K562 (cell line): ENCODE data around the gene VN1R4. TPM values are rescaled to one million over a fixed set of nuclear protein-coding genes. Genes with fewer than 3 reads are reported as not detected.
"Not testable (repeated sequence)": the region's sequence is repeated elsewhere in the genome, so short reads cannot be mapped to it uniquely, and the experiment has no call there.

Experiments used
- ATAC-seq: fragments of 200-7000 bp; cut with Tn5 transposase; 3 replicates; pipeline ENCODE4 v1.9.1; 2020; ENCODE audit warnings: moderate library complexity
- BruUV-seq: library from RNA; stranded (reverse); fragments of 400-500 nt; replicated peaks from 2 replicates; lab custom pipeline; 2021; lab: Mats Ljungman, UMichigan
- CTCF ChIA-PET: fragments of 300-600 bp; formaldehyde crosslinking; extraction: SDS; loops from one replicate; lab custom pipeline; 2021; ENCODE audit warnings: low intra/inter-chr PET ratio; lab: Yijun Ruan, JAX
- POLR2A ChIA-PET: fragments of 300-600, 350-650 bp; sonication (Branson Sonifier 250); formaldehyde crosslinking; extraction: SDS; loops from one replicate; lab custom pipeline; 2021; ENCODE audit warnings: antibody characterized with exemption, inconsistent platforms; lab: Yijun Ruan, JAX
- DNase-seq, 4 experiments: peaks; one replicate each; pipeline versions ENCODE4 v3.0.0 to v3.0.0-alpha.2; 2011 to 2018; ENCODE audit warnings: low spot score in 3 of 4, mixed read lengths in 3 of 4; ENCODE audit errors: extremely low read depth in 1 of 4
- FAIRE-seq: peaks from 2 replicates; lab custom pipeline; 2011; peaks lifted over from hg19 to GRCh38; lab: Jason Lieb, UNC
- H2AFZ ChIP-seq: 2 replicates; pipeline ENCODE4 v1.6.0; 2011; ENCODE audit warnings: low read depth, low read length, control low read depth, inconsistent platforms
- H3K27ac ChIP-seq: fragments of 200-600 bp; 3 replicates; pipeline ENCODE4 v1.8.0; 2011; ENCODE audit warnings: low read depth, mild to moderate bottlenecking, control low read depth, inconsistent platforms, low read length, moderate library complexity, mixed read lengths; ENCODE audit errors: extremely low read depth
- H3K27me3 ChIP-seq, 2 experiments: fragments of 300-600 bp in 1 of 2; 2 replicates in 1 of 2; 3 replicates in 1 of 2; pipeline versions ENCODE4 v1.6.0 to v1.8.0; 2011; ENCODE audit warnings: inconsistent platforms in 2 of 2, low read length in 2 of 2, mild to moderate bottlenecking in 1 of 2, mixed read lengths in 1 of 2, moderate library complexity in 1 of 2; ENCODE audit not compliant: control insufficient read depth in 2 of 2, insufficient read depth in 2 of 2
- H3K36me3 ChIP-seq: fragments of 300-600 bp; 3 replicates; pipeline ENCODE4 v1.8.0; 2011; ENCODE audit warnings: mild to moderate bottlenecking, low read length, inconsistent platforms; ENCODE audit not compliant: control insufficient read depth, insufficient read depth
- H3K4me1 ChIP-seq, 2 experiments: fragments of 200-600 bp in 1 of 2; replicated peaks in 1 of 2; 2 replicates in 1 of 2; 3 replicates in 1 of 2; pipeline versions ENCODE4 v1.5.1 to v1.8.0; 2011; ENCODE audit warnings: inconsistent platforms in 2 of 2, low read length in 2 of 2, mild to moderate bottlenecking in 1 of 2, mixed read lengths in 1 of 2, moderate library complexity in 1 of 2; ENCODE audit not compliant: control insufficient read depth in 2 of 2, insufficient read depth in 2 of 2
- H3K4me2 ChIP-seq: 2 replicates; pipeline ENCODE4 v1.6.1; 2011; ENCODE audit warnings: low read length, control low read depth, inconsistent platforms, mixed read lengths; ENCODE audit not compliant: insufficient read depth
- H3K4me3 ChIP-seq: fragments of 200-600 bp; sonication (generic), shearing (Covaris generic); 2 replicates; pipeline ENCODE4 v1.5.1; 2016; ENCODE audit warnings: control low read depth, inconsistent platforms
- H3K79me2 ChIP-seq: fragments of 200-600 bp; 3 replicates; pipeline ENCODE4 v1.8.0; 2011; ENCODE audit warnings: low read length, inconsistent platforms; ENCODE audit not compliant: control insufficient read depth, insufficient read depth
- H3K9ac ChIP-seq, 2 experiments: 2 replicates each; pipeline versions ENCODE4 v1.6.0 to v1.6.1; 2011; ENCODE audit warnings: low read depth in 2 of 2, low read length in 2 of 2, control low read depth in 1 of 2, inconsistent platforms in 1 of 2, mild to moderate bottlenecking in 1 of 2, mixed read lengths in 1 of 2; ENCODE audit not compliant: insufficient read depth in 1 of 2
- H3K9me1 ChIP-seq: one replicate; pipeline ENCODE4 v1.6.0; 2011; ENCODE audit warnings: inconsistent platforms, mild to moderate bottlenecking, low read length, moderate library complexity; ENCODE audit not compliant: control insufficient read depth, insufficient read depth
- H3K9me3 ChIP-seq: replicated peaks from 2 replicates; pipeline ENCODE4 v1.5.1; 2011; ENCODE audit warnings: low read depth, low read length, inconsistent platforms; ENCODE audit not compliant: control insufficient read depth, insufficient read depth
- H4K20me1 ChIP-seq: replicated peaks from 2 replicates; pipeline ENCODE4 v1.6.1; 2011; ENCODE audit warnings: low read length, inconsistent platforms, mixed read lengths; ENCODE audit not compliant: control insufficient read depth, insufficient read depth
- CBX3 ChIP-seq, 2 experiments: IDR thresholded peaks; 1 replicate in 1 of 2; 2 replicates in 1 of 2; pipeline ENCODE4 v1.6.1; 2012; ENCODE audit warnings: inconsistent platforms in 2 of 2, low read length in 2 of 2, borderline replicate concordance in 1 of 2, control low read depth in 1 of 2
- CBX5 ChIP-seq: IDR thresholded peaks from 2 replicates; pipeline ENCODE4 v1.6.1; 2014; ENCODE audit warnings: low read depth, borderline replicate concordance
- FOS ChIP-seq: IDR thresholded peaks from 3 replicates; pipeline ENCODE4 v1.6.1; 2011; ENCODE audit not compliant: insufficient read length; ENCODE audit errors: extremely low read depth
- KLF6 ChIP-seq: fragments of 250-450 bp; sonication (Bioruptor Pico); IDR thresholded peaks from 2 replicates; pipeline ENCODE4 v1.4.0; 2020; ENCODE audit warnings: mild to moderate bottlenecking, moderate library complexity, borderline replicate concordance
- ZC3H8 ChIP-seq: fragments of 450-650 bp; IDR thresholded peaks from 2 replicates; pipeline ENCODE4 v1.6.1; 2017
- ZNF785 ChIP-seq: fragments of 250-450 bp; sonication (Bioruptor Pico); IDR thresholded peaks from 2 replicates; pipeline ENCODE4 v1.4.0; 2020; ENCODE audit warnings: mild to moderate bottlenecking
- WGBS: fragments of 100-300 bp; shearing (Covaris generic); methylation state at CpG from one replicate; pipeline ENCODE4 v1.1.6; 2016; ENCODE audit warnings: low coverage, mixed read lengths; ENCODE audit not compliant: insufficient coverage; ENCODE audit errors: missing lambda C conversion rate; 5-methylcytosine and 5-hydroxymethylcytosine counted together
- in situ Hi-C: fragments of 300-500 bp; cut with MboI; formaldehyde crosslinking; loops from 4 replicates; pipeline ENCODE4 v1.15.0; 2018; ENCODE audit warnings: inconsistent platforms, mixed read lengths
- intact Hi-C: fragments of 100-400 bp; cut with micrococcal nuclease; formaldehyde crosslinking; loops from 2 replicates; pipeline ENCODE4 v1.14.2; 2022
- polyA plus RNA-seq, 8 experiments: library from polyadenylated mRNA; depleted of rRNA in 4 of 8; stranded (reverse) in 5 of 8; unstranded in 3 of 8; fragments of >200 nt; fragmentation: Nextera tagmentation in 2 of 8; fragmentation: Illumina TruSeq in 1 of 8; extraction: Ambion mirVana in 2 of 8; extraction: Trizol in 1 of 8; gene quantifications; 2 replicates each; pipeline versions ENCODE4 v1.2.1 to v1.2.3, GENCODE V29; 2011 to 2014; ENCODE audit warnings: inconsistent platforms in 1 of 8, missing spikeins in 1 of 8
- total RNA-seq, 7 experiments: library from RNA; depleted of rRNA in 6 of 7; stranded (reverse); fragments of >200 nt in 6 of 7; fragmentation: Illumina TruSeq in 2 of 7; extraction: Trizol in 2 of 7; gene quantifications; 2 replicates each; pipeline versions ENCODE4 v1.2.1 to v1.2.3, GENCODE V29; 2011 to 2021; ENCODE audit warnings: low replicate concordance in 1 of 7
- TF ChIP-seq, protein P1 (sequence below): fragments of 450-650 bp; IDR thresholded peaks from 2 replicates; pipeline ENCODE4 v1.6.1; 2016; ENCODE audit warnings: low read depth

Gene VN1R4
- total and polyA plus RNA-seq, 9 of the 15 experiments (the other 6 are each of a cell fraction or from before 2014, with no cell fraction given): not detected

DNA sequence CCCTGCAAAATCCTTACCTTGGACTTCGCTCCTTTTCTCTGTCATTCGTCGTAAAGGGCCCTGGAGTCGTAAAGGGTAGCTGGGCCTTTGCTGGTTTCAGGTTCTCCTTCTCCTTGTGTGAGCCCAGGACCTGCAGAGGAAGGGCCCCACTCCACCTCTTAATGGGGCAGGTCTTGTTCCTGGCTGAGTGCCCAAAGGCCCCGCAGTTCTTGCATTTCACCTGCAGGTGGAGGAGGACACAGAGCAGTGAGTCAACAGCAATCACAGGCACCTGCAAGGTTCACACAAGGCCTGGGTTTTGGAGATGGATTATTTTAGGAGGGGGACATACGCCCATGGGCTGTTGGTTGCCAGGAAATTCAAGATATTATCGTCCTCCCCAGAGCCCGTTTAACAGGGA is 33.8 kb upstream of the VN1R4 start:
- POLR2A ChIA-PET, intact Hi-C loops, BruUV-seq, H3K36me3 ChIP-seq, H3K4me2 ChIP-seq, H3K79me2 ChIP-seq, H4K20me1 ChIP-seq, CTCF ChIA-PET, H3K9me3 ChIP-seq, H3K9me1 ChIP-seq, in situ Hi-C loops, H3K27ac ChIP-seq, H3K4me1 ChIP-seq, DNase-seq, H3K9ac ChIP-seq, H2AFZ ChIP-seq, H3K27me3 ChIP-seq, H3K4me3 ChIP-seq: not testable (repeated sequence)
- WGBS: no CpG with 5 or more reads among the region's 8 CpGs
- peak; percentile 32; the same call in 1 of the 3 replicates for ATAC-seq
- peak; percentile 88 for FAIRE-seq

DNA sequence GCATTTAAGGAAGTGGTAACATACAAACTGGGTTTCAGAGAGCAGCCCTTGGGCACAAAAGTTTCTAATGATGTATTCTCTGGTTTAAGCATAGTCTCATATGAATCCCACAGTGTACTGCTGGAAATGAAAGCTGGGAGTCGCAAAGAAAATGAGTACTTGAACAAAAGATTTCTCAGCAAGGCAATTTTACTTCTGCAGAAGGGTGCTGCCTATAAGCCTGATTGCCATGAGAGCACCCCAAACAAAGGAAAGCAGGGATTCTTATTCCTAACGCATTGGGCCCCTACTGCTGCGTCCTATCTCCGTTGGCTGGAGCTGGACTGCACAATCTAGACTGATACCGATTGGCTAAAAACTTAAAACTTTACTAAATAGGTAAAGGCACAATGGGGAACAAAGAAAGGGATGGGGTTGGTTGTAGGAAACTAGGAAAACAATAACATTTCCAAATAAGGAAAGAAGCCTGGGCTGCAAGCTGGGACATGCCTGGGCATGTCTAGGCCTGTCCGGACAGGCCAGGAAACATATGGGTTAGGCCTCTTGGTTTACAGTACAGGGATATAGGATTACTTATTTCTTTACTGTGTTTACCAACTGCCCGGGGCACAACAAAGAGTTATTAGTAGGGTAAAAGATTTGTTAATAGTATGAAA is 27.4 kb upstream of the VN1R4 start:
- peaks cover 0 to 12% of the 10 kb centered on the region in 2 experiments; a peak in 1 of 5 replicates for H3K27me3 ChIP-seq
- H3K4me1 ChIP-seq: peaks cover 0 to 4% of the 10 kb centered on the region in 2 experiments; a peak in 2 of 5 replicates
- H4K20me1 ChIP-seq: no peaks in the 10 kb centered on the region
- no TSS peak for BruUV-seq
- FAIRE-seq (no peak), ATAC-seq (no peak), DNase-seq (no peak)
- H3K9me1 ChIP-seq: no peaks in the 10 kb centered on the region
- no peaks in the 10 kb centered on the region for H3K9me3 ChIP-seq
- CTCF ChIA-PET: no interaction called here
- in situ Hi-C loops (no loop called here), intact Hi-C loops (no loop called here)
- H3K79me2 ChIP-seq: no peaks in the 10 kb centered on the region
- H3K4me3 ChIP-seq: no peak overlapping the region
- H3K9ac ChIP-seq: no peak overlapping the region
- H2AFZ ChIP-seq: no peak overlapping the region
- no peaks in the 10 kb centered on the region for H3K36me3 ChIP-seq
- POLR2A ChIA-PET: interaction anchor here (0.6 kb wide), 1 partner anchor 254 kb away, joined by 3 read pairs; no protein-coding TSS in a partner anchor
- no peak overlapping the region for H3K27ac ChIP-seq
- H3K4me2 ChIP-seq: no peak overlapping the region
- 1% methylated on average over 7 of the region's 7 CpGs for WGBS
- TF ChIP-seq ZC3H8 (no peak), CBX3 (IDR thresholded peaks at IDR 0.05; ENCODE audit: borderline replicate concordance in 1 of 2, low read length in 2 of 2) (peak in 1 of 2 experiments; percentile 83; a peak in 2 of 3 replicates), CBX5 (0 out of 2 replicates have a peak, but pooled peaks have one; percentile 56), FOS (no peak), KLF6 (no peak), ZNF785 (CRISPR knock-in tag) (no peak)
- TF ChIP-seq, protein P1, sequence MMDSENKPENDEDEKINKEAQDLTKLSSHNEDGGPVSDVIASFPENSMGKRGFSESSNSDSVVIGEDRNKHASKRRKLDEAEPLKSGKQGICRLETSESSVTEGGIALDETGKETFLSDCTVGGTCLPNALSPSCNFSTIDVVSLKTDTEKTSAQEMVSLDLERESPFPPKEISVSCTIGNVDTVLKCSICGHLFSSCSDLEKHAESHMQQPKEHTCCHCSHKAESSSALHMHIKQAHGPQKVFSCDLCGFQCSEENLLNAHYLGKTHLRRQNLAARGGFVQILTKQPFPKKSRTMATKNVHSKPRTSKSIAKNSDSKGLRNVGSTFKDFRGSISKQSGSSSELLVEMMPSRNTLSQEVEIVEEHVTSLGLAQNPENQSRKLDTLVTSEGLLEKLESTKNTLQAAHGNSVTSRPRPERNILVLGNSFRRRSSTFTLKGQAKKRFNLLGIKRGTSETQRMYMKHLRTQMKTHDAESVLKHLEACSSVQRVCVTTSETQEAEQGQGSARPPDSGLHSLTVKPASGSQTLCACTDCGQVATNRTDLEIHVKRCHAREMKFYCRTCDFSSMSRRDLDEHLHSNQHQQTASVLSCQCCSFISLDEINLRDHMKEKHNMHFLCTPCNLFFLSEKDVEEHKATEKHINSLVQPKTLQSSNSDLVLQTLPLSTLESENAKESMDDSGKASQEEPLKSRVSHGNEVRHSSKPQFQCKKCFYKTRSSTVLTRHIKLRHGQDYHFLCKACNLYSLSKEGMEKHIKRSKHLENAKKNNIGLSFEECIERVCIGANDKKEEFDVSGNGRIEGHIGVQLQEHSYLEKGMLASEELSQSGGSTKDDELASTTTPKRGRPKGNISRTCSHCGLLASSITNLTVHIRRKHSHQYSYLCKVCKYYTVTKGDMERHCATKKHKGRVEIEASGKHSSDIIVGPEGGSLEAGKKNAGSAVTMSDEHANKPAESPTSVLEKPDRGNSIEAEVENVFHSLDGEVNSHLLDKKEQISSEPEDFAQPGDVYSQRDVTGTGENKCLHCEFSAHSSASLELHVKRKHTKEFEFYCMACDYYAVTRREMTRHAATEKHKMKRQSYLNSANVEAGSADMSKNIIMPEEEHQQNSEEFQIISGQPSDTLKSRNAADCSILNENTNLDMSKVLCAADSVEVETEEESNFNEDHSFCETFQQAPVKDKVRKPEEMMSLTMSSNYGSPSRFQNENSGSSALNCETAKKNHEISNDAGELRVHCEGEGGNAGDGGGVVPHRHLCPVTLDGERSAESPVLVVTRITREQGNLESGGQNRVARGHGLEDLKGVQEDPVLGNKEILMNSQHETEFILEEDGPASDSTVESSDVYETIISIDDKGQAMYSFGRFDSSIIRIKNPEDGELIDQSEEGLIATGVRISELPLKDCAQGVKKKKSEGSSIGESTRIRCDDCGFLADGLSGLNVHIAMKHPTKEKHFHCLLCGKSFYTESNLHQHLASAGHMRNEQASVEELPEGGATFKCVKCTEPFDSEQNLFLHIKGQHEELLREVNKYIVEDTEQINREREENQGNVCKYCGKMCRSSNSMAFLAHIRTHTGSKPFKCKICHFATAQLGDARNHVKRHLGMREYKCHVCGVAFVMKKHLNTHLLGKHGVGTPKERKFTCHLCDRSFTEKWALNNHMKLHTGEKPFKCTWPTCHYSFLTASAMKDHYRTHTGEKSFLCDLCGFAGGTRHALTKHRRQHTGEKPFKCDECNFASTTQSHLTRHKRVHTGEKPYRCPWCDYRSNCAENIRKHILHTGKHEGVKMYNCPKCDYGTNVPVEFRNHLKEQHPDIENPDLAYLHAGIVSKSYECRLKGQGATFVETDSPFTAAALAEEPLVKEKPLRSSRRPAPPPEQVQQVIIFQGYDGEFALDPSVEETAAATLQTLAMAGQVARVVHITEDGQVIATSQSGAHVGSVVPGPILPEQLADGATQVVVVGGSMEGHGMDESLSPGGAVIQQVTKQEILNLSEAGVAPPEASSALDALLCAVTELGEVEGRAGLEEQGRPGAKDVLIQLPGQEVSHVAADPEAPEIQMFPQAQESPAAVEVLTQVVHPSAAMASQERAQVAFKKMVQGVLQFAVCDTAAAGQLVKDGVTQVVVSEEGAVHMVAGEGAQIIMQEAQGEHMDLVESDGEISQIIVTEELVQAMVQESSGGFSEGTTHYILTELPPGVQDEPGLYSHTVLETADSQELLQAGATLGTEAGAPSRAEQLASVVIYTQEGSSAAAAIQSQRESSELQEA: no peak
